Panc1 (cell line): ENCODE data around the gene PNMA6E.

Experiments used
- POLR2AphosphoS5 ChIP-seq: IDR thresholded peaks from 2 replicates; pipeline ENCODE4 v1.6.1; 2012; ENCODE audit warnings: mild to moderate bottlenecking, low read depth, low read length, moderate library complexity
- SIN3A ChIP-seq: IDR thresholded peaks from 2 replicates; pipeline ENCODE4 v1.6.1; 2012; ENCODE audit warnings: low read depth, mild to moderate bottlenecking, low read length, moderate library complexity, borderline replicate concordance; ENCODE audit not compliant: insufficient read depth
- TCF7L2 ChIP-seq: IDR thresholded peaks from 2 replicates; pipeline ENCODE4 v1.6.1; 2011; ENCODE audit warnings: mild to moderate bottlenecking, low read depth, low read length, inconsistent platforms
- TF ChIP-seq, protein P1 (sequence below): fragments of 450-650 bp; IDR thresholded peaks from 2 replicates; pipeline ENCODE4 v1.5.1; 2017; ENCODE audit warnings: mild to moderate bottlenecking
- TF ChIP-seq, protein P2 (sequence below), 2 experiments: IDR thresholded peaks; 2 replicates each; pipeline ENCODE4 v1.6.1; 2011 to 2012; ENCODE audit warnings: low read depth in 2 of 2, control low read depth in 1 of 2, low read length in 1 of 2, mild to moderate bottlenecking in 1 of 2, moderate library complexity in 1 of 2; ENCODE audit not compliant: insufficient read depth in 1 of 2

GRCh38 chrX:153384390-153384789, 16.8 kb downstream of the PNMA6E start:
- no peak for TF ChIP-seq SIN3A
- TF ChIP-seq, protein P1, sequence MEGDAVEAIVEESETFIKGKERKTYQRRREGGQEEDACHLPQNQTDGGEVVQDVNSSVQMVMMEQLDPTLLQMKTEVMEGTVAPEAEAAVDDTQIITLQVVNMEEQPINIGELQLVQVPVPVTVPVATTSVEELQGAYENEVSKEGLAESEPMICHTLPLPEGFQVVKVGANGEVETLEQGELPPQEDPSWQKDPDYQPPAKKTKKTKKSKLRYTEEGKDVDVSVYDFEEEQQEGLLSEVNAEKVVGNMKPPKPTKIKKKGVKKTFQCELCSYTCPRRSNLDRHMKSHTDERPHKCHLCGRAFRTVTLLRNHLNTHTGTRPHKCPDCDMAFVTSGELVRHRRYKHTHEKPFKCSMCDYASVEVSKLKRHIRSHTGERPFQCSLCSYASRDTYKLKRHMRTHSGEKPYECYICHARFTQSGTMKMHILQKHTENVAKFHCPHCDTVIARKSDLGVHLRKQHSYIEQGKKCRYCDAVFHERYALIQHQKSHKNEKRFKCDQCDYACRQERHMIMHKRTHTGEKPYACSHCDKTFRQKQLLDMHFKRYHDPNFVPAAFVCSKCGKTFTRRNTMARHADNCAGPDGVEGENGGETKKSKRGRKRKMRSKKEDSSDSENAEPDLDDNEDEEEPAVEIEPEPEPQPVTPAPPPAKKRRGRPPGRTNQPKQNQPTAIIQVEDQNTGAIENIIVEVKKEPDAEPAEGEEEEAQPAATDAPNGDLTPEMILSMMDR, result no peak
- no peak for TF ChIP-seq TCF7L2
- no peak for TF ChIP-seq POLR2AphosphoS5
- TF ChIP-seq, protein P2, sequence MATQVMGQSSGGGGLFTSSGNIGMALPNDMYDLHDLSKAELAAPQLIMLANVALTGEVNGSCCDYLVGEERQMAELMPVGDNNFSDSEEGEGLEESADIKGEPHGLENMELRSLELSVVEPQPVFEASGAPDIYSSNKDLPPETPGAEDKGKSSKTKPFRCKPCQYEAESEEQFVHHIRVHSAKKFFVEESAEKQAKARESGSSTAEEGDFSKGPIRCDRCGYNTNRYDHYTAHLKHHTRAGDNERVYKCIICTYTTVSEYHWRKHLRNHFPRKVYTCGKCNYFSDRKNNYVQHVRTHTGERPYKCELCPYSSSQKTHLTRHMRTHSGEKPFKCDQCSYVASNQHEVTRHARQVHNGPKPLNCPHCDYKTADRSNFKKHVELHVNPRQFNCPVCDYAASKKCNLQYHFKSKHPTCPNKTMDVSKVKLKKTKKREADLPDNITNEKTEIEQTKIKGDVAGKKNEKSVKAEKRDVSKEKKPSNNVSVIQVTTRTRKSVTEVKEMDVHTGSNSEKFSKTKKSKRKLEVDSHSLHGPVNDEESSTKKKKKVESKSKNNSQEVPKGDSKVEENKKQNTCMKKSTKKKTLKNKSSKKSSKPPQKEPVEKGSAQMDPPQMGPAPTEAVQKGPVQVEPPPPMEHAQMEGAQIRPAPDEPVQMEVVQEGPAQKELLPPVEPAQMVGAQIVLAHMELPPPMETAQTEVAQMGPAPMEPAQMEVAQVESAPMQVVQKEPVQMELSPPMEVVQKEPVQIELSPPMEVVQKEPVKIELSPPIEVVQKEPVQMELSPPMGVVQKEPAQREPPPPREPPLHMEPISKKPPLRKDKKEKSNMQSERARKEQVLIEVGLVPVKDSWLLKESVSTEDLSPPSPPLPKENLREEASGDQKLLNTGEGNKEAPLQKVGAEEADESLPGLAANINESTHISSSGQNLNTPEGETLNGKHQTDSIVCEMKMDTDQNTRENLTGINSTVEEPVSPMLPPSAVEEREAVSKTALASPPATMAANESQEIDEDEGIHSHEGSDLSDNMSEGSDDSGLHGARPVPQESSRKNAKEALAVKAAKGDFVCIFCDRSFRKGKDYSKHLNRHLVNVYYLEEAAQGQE (IDR thresholded peaks at IDR 0.05; ENCODE audit: insufficient read depth in 1 of 2, low read depth in 2 of 2, low read length in 1 of 2), result no peak
